WTC11 (cell line): ENCODE data around the gene FDXR.

Experiments used
- CTCF ChIP-seq: fragments of 200-600 bp; IDR thresholded peaks from 2 replicates; pipeline ENCODE4 v1.8.0; 2022; ENCODE audit warnings: antibody characterized with exemption
- ESRRA ChIP-seq: sonication (generic); formaldehyde crosslinking; IDR thresholded peaks from 2 replicates; pipeline ENCODE4 v1.8.1; 2022; ENCODE audit warnings: mild to moderate bottlenecking, missing genetic modification reagents, borderline replicate concordance
- IRF1 ChIP-seq: sonication (generic); formaldehyde crosslinking; IDR thresholded peaks from 2 replicates; pipeline ENCODE4 v1.8.0; 2023; ENCODE audit warnings: missing genetic modification reagents

- TF ChIP-seq ESRRA (CRISPR knock-in tag), result no peak
- no peak for TF ChIP-seq IRF1 (CRISPR knock-in tag)
- no peak for TF ChIP-seq CTCF
Measured at GRCh38 chr17:74853048-74853397, 19.8 kb downstream of the FDXR start.
